ENCODE data around the gene APLP1. TPM values are rescaled to one million over a fixed set of nuclear protein-coding genes. Genes with fewer than 3 reads are reported as not detected.

Gene APLP1
- total RNA-seq, 2 experiments from 2014 or later = 1.5 to 2.0 TPM

- Mint-ChIP-seq H3K4me3 (no peak overlapping the region), H3K9me3 (ENCODE audit: low read depth) (no peaks in the 10 kb centered on the region), H3K4me1 (peaks cover 16% of the 10 kb centered on the region), H3K36me3 (peaks cover 32% of the 10 kb centered on the region), H3K27me3 (no peaks in the 10 kb centered on the region), H3K27ac (no peak overlapping the region)
- no peak for ATAC-seq
- DNase-seq = no peak
- CTCF ChIA-PET = interaction anchor here (1.0 to 1.6 kb wide), 2 partner anchors 14 to 34 kb away, joined by 3 read pairs; no protein-coding TSS in a partner anchor
Measured at GRCh38 chr19:35896643-35897040, 28.3 kb downstream of the APLP1 start.

- H3K4me3 Mint-ChIP-seq = peak overlapping the region; percentile 78
- H3K4me1 Mint-ChIP-seq = peaks cover 21% of the 10 kb centered on the region
- H3K27ac Mint-ChIP-seq = peak overlapping the region; percentile 67
- H3K36me3 Mint-ChIP-seq = peaks cover 29% of the 10 kb centered on the region
- no peaks in the 10 kb centered on the region for H3K27me3 Mint-ChIP-seq
- no peaks in the 10 kb centered on the region for H3K9me3 Mint-ChIP-seq (ENCODE audit: low read depth)
- ATAC-seq = no peak
- DNase-seq = no peak
- CTCF ChIA-PET = interaction anchor here (0.7 to 1.6 kb wide), 4 partner anchors 15 to 34 kb away, joined by 3 to 4 read pairs (median 3); no protein-coding TSS in a partner anchor
Measured at GRCh38 chr19:35897706-35898451, 29.5 kb downstream of the APLP1 start.

- no peak for DNase-seq
- Mint-ChIP-seq H3K27me3 (no peaks in the 10 kb centered on the region), H3K9me3 (ENCODE audit: low read depth) (no peaks in the 10 kb centered on the region), H3K4me3 (peak overlapping the region; percentile 78), H3K27ac (peak overlapping the region; percentile 94), H3K4me1 (peaks cover 24% of the 10 kb centered on the region), H3K36me3 (peaks cover 28% of the 10 kb centered on the region)
- ATAC-seq = no peak
- CTCF ChIA-PET = interaction anchor here (0.7 to 1.4 kb wide), 3 partner anchors 19 to 34 kb away, joined by 3 to 4 read pairs (median 3); no protein-coding TSS in a partner anchor
Measured at GRCh38 chr19:35898499-35898809, 30.1 kb downstream of the APLP1 start.

- Mint-ChIP-seq H3K27ac (peak overlapping the region; percentile 94), H3K9me3 (ENCODE audit: low read depth) (no peaks in the 10 kb centered on the region), H3K4me1 (peaks cover 35% of the 10 kb centered on the region), H3K27me3 (no peaks in the 10 kb centered on the region), H3K36me3 (peaks cover 28% of the 10 kb centered on the region), H3K4me3 (peak overlapping the region; percentile 78)
- DNase-seq (peak; percentile 92), ATAC-seq (peak; percentile 44)
- CTCF ChIA-PET = interaction anchor here (1.4 to 2.3 kb wide), 3 partner anchors 13 to 32 kb away, joined by 4 to 10 read pairs (median 5); no protein-coding TSS in a partner anchor
Measured at GRCh38 chr19:35899547-35900214, 31.3 kb downstream of the APLP1 start.

- CTCF ChIA-PET = interaction anchor here (0.7 to 2.3 kb wide), 4 partner anchors 12 to 804 kb away, joined by 3 to 10 read pairs (median 4); no protein-coding TSS in a partner anchor
- peaks cover 38% of the 10 kb centered on the region for H3K4me1 Mint-ChIP-seq
- ATAC-seq (no peak), DNase-seq (no peak)
- peak overlapping the region; percentile 78 for H3K4me3 Mint-ChIP-seq
- peak overlapping the region; percentile 97 for H3K27ac Mint-ChIP-seq
- peaks cover 19% of the 10 kb centered on the region for H3K36me3 Mint-ChIP-seq
- no peaks in the 10 kb centered on the region for H3K27me3 Mint-ChIP-seq
- H3K9me3 Mint-ChIP-seq (ENCODE audit: low read depth) = no peaks in the 10 kb centered on the region
Measured at GRCh38 chr19:35901055-35901644, 32.8 kb downstream of the APLP1 start.

- no peaks in the 10 kb centered on the region for H3K27me3 Mint-ChIP-seq
- H3K36me3 Mint-ChIP-seq = peaks cover 19% of the 10 kb centered on the region
- H3K4me1 Mint-ChIP-seq = peaks cover 41% of the 10 kb centered on the region
- peak; percentile 38 for ATAC-seq
- H3K9me3 Mint-ChIP-seq (ENCODE audit: low read depth) = no peaks in the 10 kb centered on the region
- peak within 1 kb of the TSS; percentile 78 for H3K4me3 Mint-ChIP-seq
- DNase-seq = peak; percentile 82
- CTCF ChIA-PET = interaction anchor here (1.6 to 3.9 kb wide), 3 partner anchors 20 to 29 kb away, joined by 8 to 12 read pairs (median 10); no protein-coding TSS in a partner anchor
- H3K27ac Mint-ChIP-seq = peak within 1 kb of the TSS; percentile 97
Measured at GRCh38 chr19:35901854-35902661, 33.7 kb downstream of the APLP1 start, which contains the start of gene HCST. TSS of gene HCST (plus strand) at chr19:35902529. CDS start at chr19:35902594, 65 bp downstream.

- Mint-ChIP-seq H3K4me3 (peak overlapping the region; percentile 78), H3K9me3 (ENCODE audit: low read depth) (no peaks in the 10 kb centered on the region), H3K4me1 (peaks cover 39% of the 10 kb centered on the region), H3K27me3 (no peaks in the 10 kb centered on the region), H3K36me3 (peaks cover 13% of the 10 kb centered on the region), H3K27ac (peak overlapping the region; percentile 97)
- ATAC-seq = no peak
- CTCF ChIA-PET = interaction anchor here (1.2 to 3.9 kb wide), 5 partner anchors 21 to 206 kb away, joined by 3 to 12 read pairs (median 8); partner anchors contain the start of genes PSENEN and U2AF1L4
- no peak for DNase-seq
Measured at GRCh38 chr19:35902870-35903475, 34.6 kb downstream of the APLP1 start.

GRCh38 chr19:35903550-35904179 lies 35.3 kb downstream of the APLP1 start:
- CTCF ChIA-PET = interaction anchor here (0.6 to 3.9 kb wide), 10 partner anchors 8 to 206 kb away, joined by 3 to 12 read pairs (median 4); partner anchors contain the start of genes PSENEN and U2AF1L4
- Mint-ChIP-seq H3K4me1 (peaks cover 38% of the 10 kb centered on the region), H3K27ac (peak overlapping the region; percentile 97)

GRCh38 chr19:35904311-35905068 lies 36.1 kb downstream of the APLP1 start:
- Mint-ChIP-seq H3K4me3 (peak overlapping the region; percentile 78), H3K27ac (peak overlapping the region; percentile 52)

More at GRCh38 chr19:35903550-35904179, 35.3 kb downstream of the APLP1 start:
- peak; percentile 98 for DNase-seq
- peak overlapping the region; percentile 78 for H3K4me3 Mint-ChIP-seq
- H3K36me3 Mint-ChIP-seq = peaks cover 8% of the 10 kb centered on the region
- ATAC-seq = peak; percentile 65
- no peaks in the 10 kb centered on the region for H3K9me3 Mint-ChIP-seq (ENCODE audit: low read depth)
- no peaks in the 10 kb centered on the region for H3K27me3 Mint-ChIP-seq

GRCh38 chr19:35905178-35905727 lies 36.9 kb downstream of the APLP1 start:
- Mint-ChIP-seq H3K36me3 (peaks cover 5% of the 10 kb centered on the region), H3K27me3 (no peaks in the 10 kb centered on the region), H3K9me3 (ENCODE audit: low read depth) (no peaks in the 10 kb centered on the region), H3K4me1 (peaks cover 38% of the 10 kb centered on the region), H3K4me3 (no peak overlapping the region), H3K27ac (no peak overlapping the region)
- no peak for DNase-seq
- ATAC-seq = no peak
- CTCF ChIA-PET = interaction anchor here (1.2 to 3.9 kb wide), 3 partner anchors 23 to 26 kb away, joined by 5 to 12 read pairs (median 10); no protein-coding TSS in a partner anchor

More at GRCh38 chr19:35904311-35905068, 36.1 kb downstream of the APLP1 start:
- DNase-seq (no peak), ATAC-seq (no peak)
- Mint-ChIP-seq H3K27me3 (no peaks in the 10 kb centered on the region), H3K9me3 (ENCODE audit: low read depth) (no peaks in the 10 kb centered on the region), H3K4me1 (peaks cover 38% of the 10 kb centered on the region), H3K36me3 (peaks cover 5% of the 10 kb centered on the region)
- CTCF ChIA-PET = interaction anchor here (1.1 to 3.9 kb wide), 5 partner anchors 8 to 160 kb away, joined by 3 to 12 read pairs (median 6); partner anchors contain the start of genes PSENEN and U2AF1L4

GRCh38 chr19:35907377-35907745 lies 39.0 kb downstream of the APLP1 start:
- peak overlapping the region; percentile 24 for H3K27ac Mint-ChIP-seq
- ATAC-seq (no peak), DNase-seq (no peak)
- CTCF ChIA-PET = no interaction called here
- H3K36me3 Mint-ChIP-seq = peaks cover 5% of the 10 kb centered on the region
- no peak overlapping the region for H3K4me3 Mint-ChIP-seq
- no peaks in the 10 kb centered on the region for H3K27me3 Mint-ChIP-seq
- peaks cover 35% of the 10 kb centered on the region for H3K4me1 Mint-ChIP-seq
- no peaks in the 10 kb centered on the region for H3K9me3 Mint-ChIP-seq (ENCODE audit: low read depth)

Measured in activated CD8-positive, alpha-beta memory T cell treated with anti-CD3 and anti-CD28 coated beads, Interleukin-2, amount 10 ng/mL, durations not matched to agents 7 days and 5 days (primary cell).